Mammary epithelial cell (primary cell): ENCODE measurements around the gene ZNF614.

Experiments used
- EZH2 ChIP-seq: IDR thresholded peaks from 2 replicates; pipeline ENCODE4 v1.6.1; 2012; ENCODE audit warnings: low read length, inconsistent platforms, borderline replicate concordance
- TF ChIP-seq, protein P1 (sequence below), 2 donors: IDR thresholded peaks in 1 of 2; conservative IDR thresholded peaks in 1 of 2; 2 replicates each; pipeline ENCODE4 v1.5.1; 2011 to 2012; ENCODE audit warnings: inconsistent platforms in 2 of 2, low read length in 2 of 2, mild to moderate bottlenecking in 2 of 2, control low read depth in 1 of 2, low read depth in 1 of 2; ENCODE audit not compliant: insufficient read depth in 1 of 2; ENCODE audit errors: extremely low read depth in 1 of 2

DNA sequence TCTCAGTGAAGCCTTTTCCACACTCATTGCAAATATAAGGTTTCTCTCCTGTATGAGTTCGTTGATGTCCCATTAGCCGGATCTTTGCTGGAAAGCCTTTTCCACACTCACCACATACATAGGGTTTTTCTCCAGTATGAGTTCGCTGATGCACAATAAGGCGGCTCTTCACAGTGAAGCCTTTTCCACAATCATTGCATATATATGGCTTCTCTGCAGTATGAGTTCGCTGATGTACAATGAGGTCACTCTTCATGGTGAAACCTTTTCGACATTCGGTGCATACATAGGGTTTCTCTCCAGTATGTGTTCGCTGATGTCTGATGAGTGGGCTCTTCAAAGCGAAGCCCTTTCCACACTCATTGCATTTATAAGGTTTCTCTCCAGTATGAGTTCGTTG is 34.8 kb downstream of the ZNF614 start:
- TF ChIP-seq, protein P1, sequence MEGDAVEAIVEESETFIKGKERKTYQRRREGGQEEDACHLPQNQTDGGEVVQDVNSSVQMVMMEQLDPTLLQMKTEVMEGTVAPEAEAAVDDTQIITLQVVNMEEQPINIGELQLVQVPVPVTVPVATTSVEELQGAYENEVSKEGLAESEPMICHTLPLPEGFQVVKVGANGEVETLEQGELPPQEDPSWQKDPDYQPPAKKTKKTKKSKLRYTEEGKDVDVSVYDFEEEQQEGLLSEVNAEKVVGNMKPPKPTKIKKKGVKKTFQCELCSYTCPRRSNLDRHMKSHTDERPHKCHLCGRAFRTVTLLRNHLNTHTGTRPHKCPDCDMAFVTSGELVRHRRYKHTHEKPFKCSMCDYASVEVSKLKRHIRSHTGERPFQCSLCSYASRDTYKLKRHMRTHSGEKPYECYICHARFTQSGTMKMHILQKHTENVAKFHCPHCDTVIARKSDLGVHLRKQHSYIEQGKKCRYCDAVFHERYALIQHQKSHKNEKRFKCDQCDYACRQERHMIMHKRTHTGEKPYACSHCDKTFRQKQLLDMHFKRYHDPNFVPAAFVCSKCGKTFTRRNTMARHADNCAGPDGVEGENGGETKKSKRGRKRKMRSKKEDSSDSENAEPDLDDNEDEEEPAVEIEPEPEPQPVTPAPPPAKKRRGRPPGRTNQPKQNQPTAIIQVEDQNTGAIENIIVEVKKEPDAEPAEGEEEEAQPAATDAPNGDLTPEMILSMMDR (conservative IDR thresholded peaks at IDR 0.05 in 1 of 2, IDR thresholded peaks at IDR 0.05 in 1 of 2; ENCODE audit: extremely low read depth in 1 of 2, insufficient read depth in 1 of 2, low read depth in 1 of 2, low read length in 2 of 2) = no peak
- no peak for TF ChIP-seq EZH2
